Hematopoietic multipotent progenitor cell treated with erythropoietin and hydrocortisone succinate and interleukin-3 and kit ligand, for 8 days (in vitro differentiated cells): ENCODE measurements around the gene PPM1E.
"Not testable (repeated sequence)": the region's sequence is repeated elsewhere in the genome, so short reads cannot be mapped to it uniquely, and the experiment has no call there.

ENCODE experiments used
- DNase-seq: peaks from one replicate; pipeline ENCODE4 v3.0.0-alpha.2; 2015

PPM1E gene

DNA sequence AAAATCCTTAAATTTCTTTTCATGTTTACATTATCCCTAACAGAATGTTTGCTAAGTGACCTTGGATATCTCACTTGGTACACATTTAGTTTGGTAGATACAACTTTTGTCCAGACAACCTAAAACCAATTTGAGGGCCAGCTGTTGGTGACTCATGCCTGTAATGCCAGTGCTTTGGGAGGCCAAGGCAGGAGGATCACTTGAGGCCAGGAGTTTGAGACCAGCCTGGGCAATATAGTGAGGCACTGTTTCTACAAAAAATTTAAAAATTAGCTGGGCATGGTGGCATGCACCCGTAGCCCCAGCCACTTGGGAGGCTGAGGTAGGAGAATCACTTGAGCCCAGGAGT is 202.0 kb downstream of the PPM1E start:
- not testable (repeated sequence) for DNase-seq

DNA sequence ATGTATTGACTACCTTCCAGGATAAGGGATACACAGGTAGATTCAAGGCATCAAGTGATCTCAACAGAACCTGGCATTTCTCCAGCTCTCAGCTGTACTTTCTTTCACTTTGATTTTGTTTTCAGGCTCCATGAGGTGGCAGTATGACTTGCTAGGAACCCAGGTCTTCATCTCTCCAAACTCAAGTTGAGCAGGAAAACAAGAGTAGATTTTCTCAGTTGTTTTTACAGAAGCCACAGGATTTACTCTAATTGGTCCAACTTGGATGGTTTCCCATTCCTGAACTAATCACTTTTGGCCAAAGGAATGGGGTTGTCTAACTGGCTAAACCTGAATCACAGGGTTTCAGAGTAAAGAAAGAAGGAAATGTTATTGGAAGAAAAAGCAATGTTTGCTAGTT is 204.4 kb downstream of the PPM1E start:
- DNase-seq, result peak; percentile 39

DNA sequence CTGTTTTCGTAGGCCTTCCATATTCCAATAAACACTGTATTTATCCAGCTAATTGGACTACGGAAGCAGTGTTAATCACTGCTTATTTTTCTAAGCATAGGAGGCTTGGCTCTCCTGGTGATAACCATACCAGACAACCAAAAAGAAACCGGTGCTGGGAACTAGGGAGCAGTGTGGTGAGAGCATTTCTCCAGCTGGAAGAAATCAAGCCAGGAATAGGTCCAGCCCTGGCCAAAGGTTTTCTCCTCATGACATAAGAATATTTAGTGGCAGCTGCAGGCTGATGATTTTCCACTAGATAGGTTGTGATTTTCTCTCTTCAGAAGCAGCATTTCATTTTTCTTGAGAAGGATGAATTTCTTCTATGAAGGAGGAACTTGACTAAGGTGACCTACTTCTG is 209.6 kb downstream of the PPM1E start:
- DNase-seq, result no peak

DNA sequence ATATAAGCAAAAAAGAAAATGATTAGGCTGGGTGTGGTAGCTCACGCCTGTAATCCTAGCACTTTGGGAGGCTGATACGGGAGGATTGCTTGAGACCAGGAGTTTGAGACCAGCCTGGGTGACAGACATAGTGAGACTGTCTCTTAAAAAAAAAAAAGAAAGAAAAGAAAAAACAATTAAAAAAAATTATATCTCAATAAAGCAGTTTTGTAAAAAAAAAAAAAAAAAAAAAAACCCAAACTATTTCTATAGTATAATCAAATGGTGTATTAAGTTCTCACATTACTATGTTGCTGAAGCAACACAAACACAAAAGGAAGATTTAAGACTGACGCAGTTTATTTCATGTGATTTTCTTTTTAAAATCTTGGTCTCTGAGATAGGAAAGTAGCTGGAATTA is 210.6 kb downstream of the PPM1E start:
- no peak for DNase-seq

DNA sequence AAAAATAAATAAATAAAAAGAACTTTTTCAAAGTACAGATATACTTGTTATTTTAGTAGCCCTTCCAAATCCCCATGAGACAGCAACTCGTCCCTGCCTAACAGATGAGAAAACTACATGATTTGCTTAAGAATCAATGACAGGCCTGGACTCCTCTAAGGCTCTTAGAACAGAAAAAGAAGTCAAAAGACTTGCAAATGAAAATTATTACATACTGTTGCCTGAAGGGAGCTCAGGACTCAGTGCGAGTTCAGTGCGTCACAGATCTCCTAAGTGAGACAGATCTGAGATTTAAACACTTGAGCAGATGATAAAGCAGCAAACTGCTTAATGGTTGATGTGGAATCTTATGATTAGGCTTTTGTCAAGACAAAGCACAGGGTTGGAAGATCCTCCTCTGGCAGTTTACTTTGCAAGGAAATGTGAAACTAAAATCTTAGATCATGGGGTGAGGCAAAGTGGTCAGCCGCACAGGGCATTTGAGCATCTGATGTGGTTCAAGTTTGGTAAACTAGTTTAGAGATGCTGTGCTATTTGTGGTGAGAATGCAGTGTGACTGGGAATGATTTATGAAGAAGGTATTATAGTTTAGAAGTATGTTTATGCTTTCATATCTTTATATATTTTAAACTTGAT is 212.9 kb downstream of the PPM1E start:
- DNase-seq, result no peak

DNA sequence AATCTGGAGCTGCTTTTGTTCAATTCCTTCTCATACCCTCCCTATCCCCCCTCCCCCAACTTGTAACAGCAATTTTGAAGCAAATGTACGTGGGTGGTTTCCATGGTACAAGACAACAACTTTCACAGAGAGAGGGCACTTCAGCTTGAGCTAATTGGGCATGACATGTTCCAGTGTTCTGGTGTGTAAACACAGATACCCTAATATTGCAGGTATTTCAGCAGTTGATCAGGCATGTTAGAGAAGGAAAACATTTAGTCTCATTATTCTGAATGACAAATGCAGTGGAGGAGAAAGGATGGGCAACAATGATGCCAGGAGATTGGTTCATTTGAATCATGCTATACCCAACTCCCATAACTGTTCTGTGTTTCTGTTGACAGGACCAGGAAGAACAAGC is 213.5 kb downstream of the PPM1E start:
- DNase-seq, result no peak

DNA sequence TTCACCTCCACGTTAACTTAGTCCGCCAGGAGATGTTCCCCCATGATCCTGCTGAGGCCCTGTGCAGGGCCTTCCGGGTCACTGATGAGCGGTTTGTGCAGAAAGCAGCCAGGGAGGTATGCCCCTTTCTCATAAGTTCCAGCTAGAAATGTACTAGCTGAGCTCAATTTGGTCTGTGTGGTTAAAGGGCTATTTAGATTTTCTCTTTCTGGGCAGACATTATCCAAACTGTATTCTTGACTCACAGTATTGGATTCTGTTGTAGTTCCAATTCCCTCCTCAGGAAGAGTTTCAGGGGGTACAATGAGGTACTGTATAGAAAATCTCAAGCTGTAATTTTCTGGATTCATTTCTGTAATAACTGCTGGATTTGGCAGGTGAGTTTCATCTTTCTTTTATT is 214.0 kb downstream of the PPM1E start:
- no peak for DNase-seq

DNA sequence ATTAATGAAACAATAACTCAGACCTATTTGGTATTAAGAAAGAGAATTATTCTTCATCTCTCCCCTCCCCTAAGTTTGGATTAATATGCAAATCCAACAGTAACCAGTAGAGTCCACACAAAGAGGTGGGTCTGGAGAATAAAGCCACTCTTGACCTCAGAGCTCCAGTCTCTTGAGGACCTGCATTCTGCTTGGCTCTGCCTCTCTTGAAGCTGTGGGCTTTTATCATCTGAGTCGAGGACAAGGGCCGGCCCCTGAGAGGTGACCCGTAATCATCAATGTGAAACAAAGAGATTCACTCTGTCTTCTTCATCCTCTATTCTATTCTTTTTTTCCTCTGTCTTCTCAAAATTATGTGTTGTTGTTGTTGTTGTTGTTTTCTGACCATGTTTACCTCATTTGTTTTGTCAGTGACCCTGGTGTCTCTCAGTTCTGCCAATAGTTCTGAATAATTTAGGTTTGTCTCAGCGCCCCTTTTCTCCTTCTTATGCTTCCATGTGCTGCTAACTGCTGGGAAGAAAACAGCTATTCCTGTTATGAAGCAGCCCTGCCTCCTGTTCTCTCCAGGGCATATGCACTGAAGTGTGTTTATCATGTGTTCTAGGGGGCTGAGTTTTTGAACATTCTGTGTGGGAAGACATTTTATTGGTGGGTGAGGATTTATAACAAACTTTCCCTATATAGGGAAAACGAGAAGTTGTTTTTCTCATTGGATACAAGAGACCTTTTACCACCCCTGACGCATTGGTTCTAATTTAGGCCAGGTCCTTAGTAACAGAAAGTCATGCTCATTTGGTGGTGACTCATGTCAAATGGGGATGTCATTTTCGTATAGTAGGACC is 215.2 kb downstream of the PPM1E start:
- no peak for DNase-seq

DNA sequence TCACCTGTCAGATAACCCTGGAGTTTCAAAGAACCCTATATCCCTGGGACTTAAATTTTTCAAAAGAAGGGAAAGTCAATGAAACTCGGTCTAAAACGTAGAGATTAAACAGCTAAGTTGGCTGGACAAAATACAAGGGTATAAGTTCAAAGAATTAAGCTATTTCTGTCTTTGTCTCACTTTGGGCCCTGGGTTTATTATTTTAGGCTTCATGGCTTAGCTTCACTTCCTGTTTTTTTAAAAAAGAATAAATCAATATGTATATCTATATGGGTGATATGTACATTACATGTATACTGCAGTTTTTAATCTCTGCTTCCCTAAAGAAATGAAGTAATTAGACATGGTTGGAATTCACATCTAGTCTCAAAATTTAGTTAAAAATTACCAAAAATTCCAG is 218.7 kb downstream of the PPM1E start:
- DNase-seq, result no peak

DNA sequence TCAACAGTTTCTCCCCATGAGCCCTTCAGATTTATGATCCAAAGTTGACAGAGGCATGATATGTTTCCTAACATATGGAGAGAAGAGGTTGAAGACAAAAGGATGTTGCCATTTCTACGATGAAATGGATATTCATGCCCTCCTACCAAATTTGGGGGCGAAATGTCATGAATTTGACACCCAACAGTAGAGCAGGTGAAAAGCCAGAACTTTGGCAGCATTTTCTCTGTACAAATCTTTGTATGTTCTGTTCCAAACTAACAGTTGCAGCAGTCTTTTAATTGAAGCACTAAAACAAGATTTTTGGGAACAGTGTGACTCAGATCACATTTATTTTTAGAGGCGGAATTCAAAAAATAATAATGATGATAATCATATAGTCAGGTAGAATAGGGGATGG is 220.9 kb downstream of the PPM1E start:
- no peak for DNase-seq

DNA sequence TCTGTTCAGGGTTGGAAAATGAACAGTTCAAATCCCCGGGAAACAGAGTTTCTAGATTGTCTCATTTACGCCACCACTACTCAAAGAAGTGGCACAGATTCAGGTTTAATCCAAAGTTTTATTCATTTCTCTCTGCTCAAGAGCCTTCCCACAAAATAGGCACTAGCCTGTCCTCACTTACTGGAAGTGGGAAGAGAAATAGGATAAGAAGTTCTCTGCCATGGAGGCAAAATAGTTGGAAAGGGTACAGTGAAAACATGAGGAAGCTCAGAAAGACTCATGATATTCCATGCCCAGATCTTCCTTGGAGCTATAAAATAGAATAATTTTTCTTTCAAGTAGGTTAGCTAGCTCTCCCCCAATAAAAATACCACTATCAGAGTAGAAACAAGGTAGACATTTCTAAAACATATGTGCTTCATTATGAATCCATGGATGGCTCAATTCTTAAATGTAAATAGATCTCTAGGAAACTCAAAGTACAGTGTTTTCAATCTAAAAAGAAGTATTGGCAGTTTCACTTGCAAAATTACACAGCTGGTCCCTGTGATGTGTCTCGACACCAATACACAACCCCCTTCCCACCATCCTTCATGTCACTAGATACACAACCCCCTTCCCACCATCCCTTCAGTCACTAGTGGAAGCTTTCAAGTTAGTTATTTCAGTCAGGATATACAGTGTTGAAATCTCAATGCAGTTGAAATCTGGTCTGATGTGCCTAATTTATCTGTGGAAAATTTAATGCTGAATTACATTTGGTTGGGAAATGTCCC is 225.2 kb downstream of the PPM1E start:
- no peak for DNase-seq

DNA sequence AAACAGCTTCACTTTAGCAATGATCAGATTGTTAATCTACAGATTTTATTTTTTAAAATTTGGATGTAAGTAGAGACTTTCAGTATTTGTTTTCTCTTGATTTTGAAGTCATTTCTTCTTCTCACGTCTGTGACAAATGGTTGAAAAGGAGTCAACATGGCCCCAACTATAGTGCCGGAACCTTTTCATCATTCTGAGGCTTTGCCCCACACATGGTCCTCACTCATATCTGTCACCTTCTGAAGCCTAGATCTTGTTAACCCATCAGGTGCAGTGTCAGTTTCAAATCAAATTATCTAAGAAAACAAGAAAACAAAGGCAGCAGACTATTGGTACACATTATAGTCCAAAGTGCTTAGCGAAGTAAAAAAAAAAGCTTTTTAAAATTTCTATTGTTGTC is 227.0 kb downstream of the PPM1E start:
- DNase-seq, result no peak

DNA sequence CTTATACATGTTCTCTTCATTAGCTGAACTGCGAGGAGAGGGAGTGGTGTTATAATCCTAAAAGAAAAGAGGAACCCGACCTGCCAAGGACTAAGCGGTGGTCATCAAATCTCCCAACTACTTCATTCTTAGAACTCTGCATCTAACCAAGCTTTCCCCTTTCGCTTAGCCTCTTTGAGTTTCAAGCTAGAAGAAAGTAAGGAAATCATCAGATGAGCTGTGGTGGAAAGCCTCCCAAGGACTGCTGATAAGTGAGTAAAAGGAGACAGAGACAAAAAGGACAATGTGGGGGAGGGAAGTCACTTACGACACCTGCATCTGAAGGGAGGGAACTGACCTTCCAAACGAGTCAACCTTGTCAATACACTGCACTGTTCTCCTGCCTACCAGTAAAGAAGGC is 229.7 kb downstream of the PPM1E start:
- DNase-seq, result no peak

DNA sequence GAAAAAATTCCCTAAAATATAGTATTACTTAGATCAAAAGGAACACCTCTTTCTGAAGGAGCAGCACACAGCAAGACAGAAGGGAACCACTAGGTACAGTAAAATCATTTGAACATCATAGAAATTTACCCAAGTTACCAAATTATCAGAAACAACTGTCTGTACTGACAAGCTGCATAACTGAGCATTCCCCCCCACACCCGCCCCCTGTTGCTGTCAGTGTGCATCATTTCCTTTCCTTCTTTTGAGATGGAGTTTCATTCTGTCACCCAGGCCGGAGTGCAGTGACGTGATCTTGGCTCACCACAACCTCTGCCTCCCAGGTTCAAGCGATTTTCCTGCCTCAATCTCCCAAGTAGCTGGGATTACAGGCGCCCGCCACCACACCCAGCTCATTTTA is 230.3 kb downstream of the PPM1E start:
- no peak for DNase-seq

DNA sequence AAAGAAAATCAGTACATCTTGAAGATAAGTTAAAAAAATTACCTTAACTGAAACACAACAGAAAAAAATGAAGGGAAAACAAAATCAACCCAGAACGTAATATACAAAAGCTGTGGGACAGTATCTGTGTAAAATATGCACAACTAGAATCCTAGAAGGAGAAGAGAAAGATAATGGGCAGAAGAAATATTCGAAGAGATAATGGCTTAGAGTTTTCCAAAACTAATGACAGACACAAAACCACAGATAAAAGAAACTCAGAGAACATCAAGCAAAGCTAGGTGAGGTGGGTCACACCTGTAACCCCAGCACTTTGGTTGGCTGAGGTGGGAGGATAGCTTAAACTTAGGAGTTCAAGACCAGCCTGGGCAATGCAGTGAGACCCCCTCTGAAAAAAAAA is 234.0 kb downstream of the PPM1E start:
- DNase-seq, result no peak

DNA sequence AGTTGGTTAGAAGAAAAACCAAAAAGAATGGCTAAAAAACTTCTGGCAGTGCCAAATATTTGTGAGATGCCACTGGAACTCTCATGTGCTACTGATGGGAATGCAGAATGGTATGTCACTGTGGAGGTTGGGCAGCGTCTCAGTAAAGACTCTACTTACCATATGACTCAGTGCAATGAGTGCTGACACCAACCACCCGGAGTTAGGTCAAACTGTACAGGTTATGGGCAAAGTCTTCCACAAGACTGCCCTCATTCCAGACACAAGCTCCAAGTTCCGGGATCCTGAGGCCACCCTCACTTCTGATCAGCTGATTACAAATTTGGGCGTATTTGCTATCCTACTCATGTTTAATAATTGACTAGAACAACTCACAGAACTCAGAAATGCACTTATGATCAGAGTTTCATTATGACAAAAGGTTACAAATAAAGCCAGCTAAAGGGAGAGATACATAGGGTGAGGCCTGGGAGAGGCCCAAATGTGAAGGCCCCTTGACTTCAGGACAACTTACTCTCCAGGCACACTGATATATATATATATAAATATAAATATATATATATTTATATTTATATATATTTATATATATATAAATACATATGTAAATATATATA is 236.2 kb downstream of the PPM1E start:
- DNase-seq, result no peak

DNA sequence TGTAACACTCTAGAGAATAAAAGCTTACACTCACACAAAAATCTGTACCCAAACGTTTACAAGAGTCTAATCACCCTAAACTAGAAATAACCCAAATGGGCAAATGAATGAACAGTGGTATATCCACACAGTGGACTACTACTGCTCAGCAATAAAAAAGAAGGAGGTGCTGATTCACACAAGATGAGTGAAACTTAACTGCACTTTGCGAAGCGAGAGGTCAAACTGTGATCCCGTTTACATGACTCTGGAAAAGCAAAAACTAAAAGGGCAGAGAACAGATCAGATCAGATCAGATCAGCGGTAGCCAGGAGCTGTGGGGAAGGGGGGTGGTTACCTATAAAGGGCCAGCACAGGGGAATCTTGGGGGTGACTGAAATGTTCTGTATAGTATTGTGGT is 237.7 kb downstream of the PPM1E start:
- no peak for DNase-seq

DNA sequence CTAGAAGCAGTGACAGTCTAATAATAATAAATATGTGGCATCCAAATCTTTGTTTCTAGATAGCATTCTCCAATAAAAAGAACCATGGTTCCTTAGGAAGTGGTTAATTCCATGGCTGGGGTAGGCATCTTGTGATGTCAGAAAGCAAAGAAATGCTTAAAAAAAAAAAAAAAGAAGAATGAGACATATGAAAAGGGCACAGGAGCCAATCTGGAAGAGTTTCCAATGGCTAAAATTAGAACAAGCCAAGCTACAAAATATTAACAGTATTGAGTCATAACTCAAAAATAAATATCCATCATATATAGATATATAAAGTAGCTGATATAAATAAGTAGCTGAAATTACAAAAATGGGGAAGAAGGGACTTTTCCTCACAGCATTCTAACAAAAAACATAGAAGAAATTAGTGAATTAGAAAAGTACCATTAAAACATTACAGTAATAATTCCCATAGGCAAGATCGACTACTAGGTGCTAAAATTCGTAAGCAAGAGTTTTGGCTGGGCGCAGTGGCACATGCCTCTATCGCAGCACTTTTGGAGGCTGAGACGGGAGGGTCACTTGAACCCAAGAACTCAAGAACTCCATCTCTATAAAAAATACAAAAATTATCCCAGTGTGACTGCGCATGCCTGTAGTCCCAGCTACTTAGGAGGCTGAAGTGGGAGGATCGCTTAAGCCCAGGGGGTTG is 239.7 kb downstream of the PPM1E start:
- DNase-seq, result no peak

DNA sequence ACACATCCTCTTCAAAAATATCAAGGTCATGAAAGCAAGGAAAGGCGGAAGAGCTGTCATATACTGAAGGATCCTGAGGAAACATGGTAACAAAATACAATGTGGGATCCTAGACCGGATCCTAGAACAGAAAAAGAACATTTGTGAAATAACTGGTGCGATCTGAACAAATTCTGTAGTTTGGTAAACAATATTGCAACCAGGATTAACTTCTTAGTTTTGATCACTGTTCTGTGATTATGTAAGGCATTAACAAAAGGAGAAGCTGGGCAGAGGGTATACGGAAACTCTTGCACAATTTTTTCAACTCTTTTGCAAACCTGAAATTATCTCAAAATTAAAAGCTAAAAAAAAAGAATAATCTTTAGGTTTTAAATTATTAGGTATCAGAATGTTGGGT is 241.3 kb downstream of the PPM1E start:
- DNase-seq, result no peak

DNA sequence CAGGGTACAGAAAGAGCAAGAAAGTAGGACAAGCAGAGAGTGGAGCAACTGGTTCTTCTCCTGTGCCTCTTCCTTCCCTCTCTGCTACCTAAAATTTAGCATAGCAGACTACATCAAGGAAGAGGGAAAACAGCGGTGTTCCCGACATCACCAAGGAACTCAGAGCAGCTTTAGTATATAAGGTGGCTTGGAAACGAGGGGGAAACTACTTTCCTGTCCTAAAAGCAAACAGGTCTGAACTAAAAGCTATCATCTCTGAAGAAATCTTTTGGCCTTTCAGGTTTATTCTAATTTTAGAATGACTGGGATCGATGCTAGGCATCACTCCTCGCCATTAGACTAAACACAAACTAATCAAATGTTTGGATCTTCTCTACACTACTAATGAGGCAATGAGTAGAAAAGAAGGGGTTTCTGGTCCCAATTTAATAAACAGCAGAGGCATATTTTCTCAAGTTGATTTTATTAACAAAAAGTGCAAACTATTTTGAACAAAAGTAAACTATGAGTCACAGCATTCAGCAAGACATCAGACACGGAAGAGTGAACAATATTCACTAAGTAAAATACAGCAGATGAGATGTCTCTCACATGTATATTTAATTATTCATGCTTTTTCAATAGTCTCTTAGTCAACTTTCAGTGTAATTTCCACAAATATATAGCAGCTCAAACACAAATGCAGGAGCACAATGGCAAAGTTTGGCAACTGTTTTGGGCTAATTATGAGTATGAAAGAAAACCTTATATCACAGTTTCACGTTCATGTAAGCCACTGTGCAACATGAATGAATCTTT is 242.3 kb downstream of the PPM1E start:
- no peak for DNase-seq

DNA sequence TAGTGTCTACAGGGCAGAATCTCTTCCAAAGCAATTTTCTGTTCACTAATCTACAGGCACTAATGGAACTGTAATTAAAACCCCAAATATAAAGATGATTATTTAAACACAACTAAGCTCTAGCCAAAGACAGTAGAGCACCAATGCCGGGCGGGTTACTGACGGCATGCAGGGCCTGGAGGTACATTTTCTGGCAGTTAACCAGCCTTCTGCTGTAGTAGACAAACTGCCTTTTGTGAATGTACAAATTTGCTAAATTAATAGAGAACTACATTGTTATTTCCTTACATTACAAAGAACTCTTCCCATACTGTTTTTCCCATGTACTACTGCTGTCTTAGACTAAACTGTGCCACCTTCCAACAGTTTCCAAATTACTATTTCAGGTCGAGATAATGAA is 243.2 kb downstream of the PPM1E start:
- DNase-seq, result no peak

DNA sequence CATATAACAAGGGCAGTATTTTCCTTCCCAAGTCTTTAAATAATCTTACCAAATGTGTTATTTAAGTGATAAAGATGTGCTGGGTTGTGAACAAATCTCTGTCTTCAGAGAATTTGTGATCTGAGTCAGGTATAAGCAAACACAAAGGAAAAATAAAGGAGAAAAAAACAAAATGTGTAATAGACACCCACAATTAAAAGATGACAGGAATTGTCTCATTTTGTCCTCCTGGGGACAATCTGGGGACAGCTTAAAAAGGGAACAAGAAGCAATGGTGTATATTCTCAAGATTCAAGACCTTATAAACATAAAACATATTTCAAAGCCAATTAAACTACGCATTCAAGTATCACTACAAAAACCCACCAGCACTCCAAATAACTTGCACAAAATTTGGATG is 243.8 kb downstream of the PPM1E start:
- DNase-seq, result no peak
